HG03469 (cell line): ENCODE data around the gene SLC6A19.

Experiments used
- ATAC-seq: cut with Tn5 transposase; IDR thresholded peaks from one replicate; pipeline ENCODE4 v1.9.1; 2021; ENCODE audit warnings: mild to moderate bottlenecking, moderate library complexity, moderate number of reproducible peaks; ENCODE audit not compliant: unreplicated experiment

The SLC6A19 gene

GRCh38 chr5:1193591-1193985 lies 7.8 kb upstream of the SLC6A19 start:
- no peak for ATAC-seq

- ATAC-seq: no peak
These were observed 7.0 kb upstream of the SLC6A19 start for GRCh38 chr5:1194378-1194777.

GRCh38 chr5:1195439-1195838 lies 6.0 kb upstream of the SLC6A19 start:
- ATAC-seq: no peak

- no peak for ATAC-seq
These were observed 5.5 kb upstream of the SLC6A19 start for GRCh38 chr5:1195916-1196315.

GRCh38 chr5:1196562-1196961 lies 4.8 kb upstream of the SLC6A19 start:
- no peak for ATAC-seq

- no peak for ATAC-seq
These were observed 3.3 kb upstream of the SLC6A19 start for GRCh38 chr5:1197876-1198666.

- ATAC-seq: no peak
These were observed 2.1 kb upstream of the SLC6A19 start for GRCh38 chr5:1199340-1199648.

- ATAC-seq: no peak
These were observed 1.5 kb upstream of the SLC6A19 start for GRCh38 chr5:1199649-1200494.

- no peak for ATAC-seq
These were observed 684 bp upstream of the SLC6A19 start for GRCh38 chr5:1200495-1201326.

GRCh38 chr5:1202026-1202797 lies 817 bp downstream of the SLC6A19 start:
- ATAC-seq: no peak

GRCh38 chr5:1202798-1203185 lies 1.4 kb downstream of the SLC6A19 start:
- ATAC-seq: no peak

- no peak for ATAC-seq
These were observed 2.0 kb downstream of the SLC6A19 start for GRCh38 chr5:1203311-1203967.

- no peak for ATAC-seq
These were observed 2.7 kb downstream of the SLC6A19 start for GRCh38 chr5:1203968-1204692.

GRCh38 chr5:1204693-1205242 lies 3.4 kb downstream of the SLC6A19 start:
- ATAC-seq: no peak

- ATAC-seq: no peak
These were observed 4.1 kb downstream of the SLC6A19 start for GRCh38 chr5:1205255-1206180.

- no peak for ATAC-seq
These were observed 5.4 kb downstream of the SLC6A19 start for GRCh38 chr5:1206521-1207412.

GRCh38 chr5:1207555-1207954 lies 6.2 kb downstream of the SLC6A19 start:
- ATAC-seq: no peak
